Hepatocyte (in vitro differentiated cells): ENCODE measurements around the gene DHRS12.

Source experiments
- CTCF ChIP-seq: fragments of 200-600 bp; sonication (generic); IDR thresholded peaks from 2 replicates; pipeline ENCODE4 v1.5.1; 2016; ENCODE audit warnings: antibody characterized with exemption, mild to moderate bottlenecking; ENCODE audit not compliant: poor library complexity
- EZH2 ChIP-seq: fragments of 200-600 bp; sonication (generic); IDR thresholded peaks from 2 replicates; pipeline ENCODE4 v1.6.1; 2016; ENCODE audit warnings: antibody characterized with exemption, mild to moderate bottlenecking, borderline replicate concordance

- TF ChIP-seq CTCF (no peak), EZH2 (no peak)
Observed at GRCh38 chr13:51811046-51811445, 7.1 kb upstream of the DHRS12 start.
